ENCODE results near the gene ATP10B.

- TF ChIP-seq CTCF (IDR thresholded peaks at IDR 0.05) (no peak), POLR2A (IDR thresholded peaks at IDR 0.05) (no peak)
These were observed 327.2 kb downstream of the ATP10B start for GRCh38 chr5:160524827-160525226.
